Stimulated activated naive B cell treated with anti-CD40 and anti-IgM and Interleukin-4, amounts not matched to agents 10 μg/mL and 1 μg/mL and 100 μg/mL, for 72 hours (primary cell): ENCODE measurements around the gene EGFR.
A peak's percentile ranks its signal among the peaks of the same experiment; 100 is the strongest.

Source experiments
- ATAC-seq, 2 donors: fragments of 150-1000 bp; cut with Tn5 transposase; replicated peaks; 2 replicates each; pipeline ENCODE4 v1.10.0; 2021; ENCODE audit warnings: moderate library complexity in 1 of 2
- DNase-seq: peaks from one replicate; pipeline ENCODE4 v3.0.0; 2021
- H3K27ac Mint-ChIP-seq: one replicate; pipeline ENCODE4 v1.8.0; 2022; ENCODE audit warnings: mild to moderate bottlenecking, mixed read lengths
- H3K27me3 Mint-ChIP-seq, 2 donors: one replicate each; pipeline ENCODE4 v1.8.0; 2022; ENCODE audit warnings: mixed read lengths in 2 of 2
- H3K36me3 Mint-ChIP-seq, 2 donors: one replicate each; pipeline ENCODE4 v1.8.0; 2022; ENCODE audit warnings: mixed read lengths in 2 of 2, mild to moderate bottlenecking in 1 of 2
- H3K4me1 Mint-ChIP-seq, 2 donors: one replicate each; pipeline ENCODE4 v1.8.0; 2022; ENCODE audit warnings: mixed read lengths in 2 of 2, mild to moderate bottlenecking in 1 of 2
- H3K4me3 Mint-ChIP-seq, 2 donors: one replicate each; pipeline ENCODE4 v1.8.0; 2022; ENCODE audit warnings: mild to moderate bottlenecking in 2 of 2, mixed read lengths in 2 of 2, moderate library complexity in 1 of 2
- H3K9me3 Mint-ChIP-seq, 2 donors: one replicate each; pipeline ENCODE4 v1.8.0; 2022; ENCODE audit warnings: mixed read lengths in 2 of 2, mild to moderate bottlenecking in 1 of 2

EGFR gene

GRCh38 chr7:54992871-54993475 is 25.8 kb upstream of the EGFR start:
- no peaks in the 10 kb centered on the region for H3K9me3 Mint-ChIP-seq
- ATAC-seq (no peak), DNase-seq (no peak)
- peaks cover 0 to 5% of the 10 kb centered on the region in 2 donors for H3K4me1 Mint-ChIP-seq
- H3K27ac Mint-ChIP-seq, result no peak overlapping the region
- H3K36me3 Mint-ChIP-seq, result no peaks in the 10 kb centered on the region
- H3K27me3 Mint-ChIP-seq, result no peaks in the 10 kb centered on the region
- no peak overlapping the region for H3K4me3 Mint-ChIP-seq

GRCh38 chr7:54995166-54995565 is 23.7 kb upstream of the EGFR start:
- H3K27ac Mint-ChIP-seq, result peak overlapping the region; percentile 10
- H3K36me3 Mint-ChIP-seq, result no peaks in the 10 kb centered on the region
- ATAC-seq, result no peak
- no peaks in the 10 kb centered on the region for H3K27me3 Mint-ChIP-seq
- DNase-seq, result no peak
- peaks cover 0 to 5% of the 10 kb centered on the region in 2 donors for H3K4me1 Mint-ChIP-seq
- H3K9me3 Mint-ChIP-seq, result no peaks in the 10 kb centered on the region
- no peak overlapping the region for H3K4me3 Mint-ChIP-seq

GRCh38 chr7:54995610-54996363 is 23.0 kb upstream of the EGFR start:
- Mint-ChIP-seq H3K27me3 (no peaks in the 10 kb centered on the region), H3K36me3 (no peaks in the 10 kb centered on the region), H3K4me1 (peaks cover 0 to 5% of the 10 kb centered on the region in 2 donors), H3K27ac (no peak overlapping the region), H3K9me3 (no peaks in the 10 kb centered on the region), H3K4me3 (no peak overlapping the region)
- DNase-seq (peak; percentile 6), ATAC-seq (peak; percentile 74 to 87)

GRCh38 chr7:54996391-54996790 is 22.4 kb upstream of the EGFR start:
- Mint-ChIP-seq H3K4me1 (peaks cover 0 to 5% of the 10 kb centered on the region in 2 donors), H3K27ac (no peak overlapping the region), H3K9me3 (no peaks in the 10 kb centered on the region), H3K4me3 (no peak overlapping the region), H3K36me3 (no peaks in the 10 kb centered on the region), H3K27me3 (no peaks in the 10 kb centered on the region)
- DNase-seq, result no peak
- ATAC-seq, result no peak

- H3K9me3 Mint-ChIP-seq, result peaks cover 0 to 4% of the 10 kb centered on the region in 2 donors
- DNase-seq (no peak), ATAC-seq (no peak)
- H3K4me3 Mint-ChIP-seq, result no peak overlapping the region
- H3K4me1 Mint-ChIP-seq, result no peaks in the 10 kb centered on the region
- peaks cover 0 to 8% of the 10 kb centered on the region in 2 donors for H3K27me3 Mint-ChIP-seq
- H3K36me3 Mint-ChIP-seq, result no peaks in the 10 kb centered on the region
- no peak overlapping the region for H3K27ac Mint-ChIP-seq
Observed at GRCh38 chr7:55004579-55004978, 14.2 kb upstream of the EGFR start.

GRCh38 chr7:55005241-55005851 is 13.5 kb upstream of the EGFR start:
- DNase-seq, result no peak
- Mint-ChIP-seq H3K4me3 (no peak overlapping the region), H3K4me1 (no peaks in the 10 kb centered on the region), H3K9me3 (peaks cover 0 to 4% of the 10 kb centered on the region in 2 donors), H3K27me3 (peaks cover 0 to 8% of the 10 kb centered on the region in 2 donors), H3K27ac (no peak overlapping the region), H3K36me3 (no peaks in the 10 kb centered on the region)
- ATAC-seq, result no peak

GRCh38 chr7:55006499-55006898 is 12.3 kb upstream of the EGFR start:
- Mint-ChIP-seq H3K4me1 (no peaks in the 10 kb centered on the region), H3K27ac (no peak overlapping the region), H3K4me3 (no peak overlapping the region), H3K9me3 (peaks cover 0 to 4% of the 10 kb centered on the region in 2 donors), H3K36me3 (no peaks in the 10 kb centered on the region), H3K27me3 (peaks cover 0 to 7% of the 10 kb centered on the region in 2 donors)
- DNase-seq, result no peak
- ATAC-seq, result no peak

- H3K27ac Mint-ChIP-seq, result no peak overlapping the region
- H3K9me3 Mint-ChIP-seq, result peaks cover 2 to 4% of the 10 kb centered on the region in 2 donors
- peaks cover 13 to 32% of the 10 kb centered on the region in 2 donors for H3K27me3 Mint-ChIP-seq
- H3K4me1 Mint-ChIP-seq, result no peaks in the 10 kb centered on the region
- H3K4me3 Mint-ChIP-seq, result no peak overlapping the region
- no peaks in the 10 kb centered on the region for H3K36me3 Mint-ChIP-seq
- no peak for ATAC-seq
- DNase-seq, result no peak
Observed at GRCh38 chr7:55013851-55014250, 5.0 kb upstream of the EGFR start.

- Mint-ChIP-seq H3K27me3 (peaks cover 24 to 44% of the 10 kb centered on the region in 2 donors), H3K36me3 (no peaks in the 10 kb centered on the region), H3K27ac (no peak overlapping the region), H3K4me3 (no peak overlapping the region), H3K9me3 (peaks cover 0 to 2% of the 10 kb centered on the region in 2 donors), H3K4me1 (no peaks in the 10 kb centered on the region)
- ATAC-seq (no peak), DNase-seq (no peak)
Observed at GRCh38 chr7:55016061-55016745, 2.6 kb upstream of the EGFR start.

- Mint-ChIP-seq H3K4me1 (no peaks in the 10 kb centered on the region), H3K27me3 (peaks cover 29 to 49% of the 10 kb centered on the region in 2 donors), H3K27ac (no peak overlapping the region), H3K36me3 (no peaks in the 10 kb centered on the region), H3K9me3 (peaks cover 0 to 2% of the 10 kb centered on the region in 2 donors), H3K4me3 (no peak overlapping the region)
- ATAC-seq (no peak), DNase-seq (no peak)
Observed at GRCh38 chr7:55016746-55017090, 2.1 kb upstream of the EGFR start.

- Mint-ChIP-seq H3K27me3 (peaks cover 36 to 58% of the 10 kb centered on the region in 2 donors), H3K9me3 (peaks cover 0 to 2% of the 10 kb centered on the region in 2 donors), H3K27ac (peak overlapping the region; percentile 54), H3K4me3 (no peak overlapping the region), H3K36me3 (no peaks in the 10 kb centered on the region), H3K4me1 (no peaks in the 10 kb centered on the region)
- ATAC-seq (no peak), DNase-seq (no peak)
Observed at GRCh38 chr7:55017841-55018240, 976 bp upstream of the EGFR start.

GRCh38 chr7:55019191-55019690 is 424 bp downstream of the EGFR start:
- Mint-ChIP-seq H3K27ac (no peak overlapping the region), H3K4me1 (no peaks in the 10 kb centered on the region), H3K27me3 (peaks cover 33 to 61% of the 10 kb centered on the region in 2 donors), H3K36me3 (no peaks in the 10 kb centered on the region), H3K4me3 (peak overlapping the region; percentile 41 to 54), H3K9me3 (no peaks in the 10 kb centered on the region)
- DNase-seq (no peak), ATAC-seq (no peak)

- Mint-ChIP-seq H3K27me3 (peaks cover 33 to 55% of the 10 kb centered on the region in 2 donors), H3K4me3 (peak overlapping the region in 1 of 2 donors; percentile 25)
Observed at GRCh38 chr7:55019691-55020465, 1.1 kb downstream of the EGFR start.

GRCh38 chr7:55020466-55020871 is 1.7 kb downstream of the EGFR start:
- Mint-ChIP-seq H3K27ac (no peak overlapping the region), H3K4me3 (no peak overlapping the region), H3K27me3 (peaks cover 33 to 49% of the 10 kb centered on the region in 2 donors), H3K4me1 (no peaks in the 10 kb centered on the region), H3K36me3 (no peaks in the 10 kb centered on the region), H3K9me3 (no peaks in the 10 kb centered on the region)
- DNase-seq (no peak), ATAC-seq (no peak)

More at GRCh38 chr7:55019691-55020465, 1.1 kb downstream of the EGFR start:
- H3K36me3 Mint-ChIP-seq, result no peaks in the 10 kb centered on the region
- no peak overlapping the region for H3K27ac Mint-ChIP-seq
- no peaks in the 10 kb centered on the region for H3K4me1 Mint-ChIP-seq
- H3K9me3 Mint-ChIP-seq, result no peaks in the 10 kb centered on the region
- no peak for ATAC-seq
- DNase-seq, result no peak
